Gastroesophageal sphincter (tissue), 4 donors: Measurements from ENCODE around the gene XIRP2. TPM values are rescaled to one million over a fixed set of nuclear protein-coding genes. Genes with fewer than 3 reads are reported as not detected.

Experiments
- ATAC-seq: fragments of 150-250 bp; one replicate; pipeline ENCODE4 v1.9.1; 2016; ENCODE audit warnings: mild to moderate bottlenecking, moderate library complexity
- H3K27ac ChIP-seq, 4 donors: fragments of 200-600 bp; sonication (generic) in 3 of 4; 1 replicate in 3 of 4; 2 replicates in 1 of 4; pipeline ENCODE4 v1.5.1; 2016 to 2019
- H3K27me3 ChIP-seq: fragments of 200-600 bp; sonication (generic); one replicate; pipeline ENCODE4 v1.5.1; 2019
- H3K36me3 ChIP-seq, 2 donors: fragments of 200-600 bp; sonication (generic); one replicate each; pipeline ENCODE4 v1.5.1; 2019; ENCODE audit warnings: control low read depth in 1 of 2
- H3K4me1 ChIP-seq, 3 donors: fragments of 200-600 bp; sonication (generic); 1 replicate in 2 of 3; 2 replicates in 1 of 3; pipeline ENCODE4 v1.5.1; 2016 to 2019; ENCODE audit warnings: control low read depth in 2 of 3
- H3K4me3 ChIP-seq, 2 donors: fragments of 200-600 bp; sonication (generic); one replicate each; pipeline ENCODE4 v1.5.1; 2019; ENCODE audit warnings: mild to moderate bottlenecking in 1 of 2, moderate library complexity in 1 of 2
- H3K9me3 ChIP-seq, 3 donors: fragments of 200-600 bp; sonication (generic); one replicate each; pipeline ENCODE4 v1.5.1; 2017 to 2019; ENCODE audit warnings: control low read depth in 2 of 3
- CTCF ChIP-seq, 4 experiments: fragments of 200-600 bp in 2 of 4; fragments of 450-650 bp in 2 of 4; sonication (generic) in 1 of 4; IDR thresholded peaks; one replicate each; pipeline ENCODE4 v1.5.1; 2017 to 2019; ENCODE audit warnings: antibody characterized with exemption in 4 of 4, mild to moderate bottlenecking in 2 of 4, moderate library complexity in 2 of 4
- EP300 ChIP-seq: sonication (generic); formaldehyde crosslinking; IDR thresholded peaks from one replicate; pipeline ENCODE4 v1.6.1; 2017; ENCODE audit warnings: antibody characterized with exemption, mild to moderate bottlenecking
- POLR2A ChIP-seq, 2 donors: fragments of 450-650 bp; IDR thresholded peaks; one replicate each; pipeline ENCODE4 v1.6.1; 2017; ENCODE audit warnings: antibody characterized with exemption in 2 of 2, mild to moderate bottlenecking in 2 of 2, moderate library complexity in 1 of 2
- POLR2AphosphoS5 ChIP-seq: sonication (generic); formaldehyde crosslinking; IDR thresholded peaks from one replicate; pipeline ENCODE4 v1.6.1; 2017; ENCODE audit warnings: antibody characterized with exemption
- WGBS, 2 donors: methylation state at CpG; one replicate each; pipeline ENCODE4 v1.1.5; 2018; ENCODE audit warnings: low coverage in 1 of 2; 5-methylcytosine and 5-hydroxymethylcytosine counted together
- total RNA-seq, 4 donors: library from RNA; depleted of rRNA; stranded (reverse); fragments of >200 nt; gene quantifications; one replicate each; pipeline ENCODE4 v1.1.0, GENCODE V29; 2016

XIRP2 gene
- total RNA-seq, 4 donors from 2014 or later = 0.19 TPM; not detected in 3

GRCh38 chr2:167133614-167134013, 245.3 kb downstream of the XIRP2 start:
- no peaks in the 10 kb centered on the region for H3K9me3 ChIP-seq
- H3K4me3 ChIP-seq = no peak overlapping the region
- no peaks in the 10 kb centered on the region for H3K27me3 ChIP-seq
- H3K27ac ChIP-seq = no peak overlapping the region
- WGBS, 2 donors = 89 to 90% methylated on average over 2 of the region's 2 CpGs
- ATAC-seq = no peak
- no peak for TF ChIP-seq POLR2A (IDR thresholded peaks at IDR 0.05)
- TF ChIP-seq POLR2AphosphoS5 = no peak
- no peak for TF ChIP-seq EP300
- TF ChIP-seq CTCF (IDR thresholded peaks at IDR 0.05) = no peak
- H3K4me1 ChIP-seq = no peaks in the 10 kb centered on the region
- H3K36me3 ChIP-seq = no peaks in the 10 kb centered on the region

- Histone ChIP-seq H3K9me3 (no peaks in the 10 kb centered on the region), H3K27me3 (no peaks in the 10 kb centered on the region), H3K36me3 (no peaks in the 10 kb centered on the region), H3K4me3 (no peak overlapping the region), H3K4me1 (no peaks in the 10 kb centered on the region), H3K27ac (no peak overlapping the region)
- WGBS, 2 donors = 75 to 89% methylated on average over 5 to 6 of the region's 6 CpGs
- no peak for ATAC-seq
- TF ChIP-seq POLR2AphosphoS5 = no peak
- no peak for TF ChIP-seq CTCF (IDR thresholded peaks at IDR 0.05)
- no peak for TF ChIP-seq EP300
- TF ChIP-seq POLR2A (IDR thresholded peaks at IDR 0.05) = no peak
Measured at GRCh38 chr2:167134381-167135072, 246.2 kb downstream of the XIRP2 start.

- Histone ChIP-seq H3K9me3 (no peaks in the 10 kb centered on the region), H3K27me3 (no peaks in the 10 kb centered on the region), H3K4me1 (peaks cover 0 to 6% (median 0%) of the 10 kb centered on the region in 3 donors), H3K36me3 (no peaks in the 10 kb centered on the region), H3K4me3 (no peak overlapping the region), H3K27ac (no peak overlapping the region)
- no peak for ATAC-seq
- no peak for TF ChIP-seq POLR2AphosphoS5
- TF ChIP-seq EP300 = no peak
- no peak for TF ChIP-seq CTCF (IDR thresholded peaks at IDR 0.05)
- no peak for TF ChIP-seq POLR2A (IDR thresholded peaks at IDR 0.05)
- WGBS, 2 donors = 38 to 58% methylated on average over 1 to 4 of the region's 4 CpGs
Measured at GRCh38 chr2:167135706-167136105, 247.4 kb downstream of the XIRP2 start.

- Histone ChIP-seq H3K27me3 (no peaks in the 10 kb centered on the region), H3K36me3 (no peaks in the 10 kb centered on the region), H3K9me3 (no peaks in the 10 kb centered on the region), H3K27ac (no peak overlapping the region), H3K4me3 (no peak overlapping the region), H3K4me1 (peaks cover 0 to 7% (median 0%) of the 10 kb centered on the region in 3 donors)
- ATAC-seq = no peak
- 60 to 69% methylated on average over 5 of the region's 5 CpGs for WGBS, 2 donors
- TF ChIP-seq CTCF (IDR thresholded peaks at IDR 0.05) (no peak), POLR2A (IDR thresholded peaks at IDR 0.05) (no peak)
Measured at GRCh38 chr2:167136879-167137596, 248.8 kb downstream of the XIRP2 start.

GRCh38 chr2:167140330-167140729, 252.1 kb downstream of the XIRP2 start:
- H3K27me3 ChIP-seq = no peaks in the 10 kb centered on the region
- H3K4me1 ChIP-seq = peaks cover 0 to 7% (median 0%) of the 10 kb centered on the region in 3 donors
- no peak overlapping the region for H3K4me3 ChIP-seq
- 73 to 82% methylated on average over 6 of the region's 6 CpGs for WGBS, 2 donors
- no peaks in the 10 kb centered on the region for H3K36me3 ChIP-seq
- ATAC-seq = no peak
- H3K9me3 ChIP-seq = no peaks in the 10 kb centered on the region
- peak overlapping the region in 1 of 4 donors; percentile 30 for H3K27ac ChIP-seq
- no peak for TF ChIP-seq EP300
